B cell (primary cell): Measurements from ENCODE around the gene ODC1. TPM values are rescaled to one million over a fixed set of nuclear protein-coding genes. Genes with fewer than 3 reads are reported as not detected.

Experiments used
- ATAC-seq: fragments of 200-7000 bp; cut with Tn5 transposase; one replicate; pipeline ENCODE4 v1.10.0; 2021; ENCODE audit warnings: low read depth, mild to moderate bottlenecking, moderate number of reproducible peaks, moderate library complexity
- CTCF ChIA-PET: fragments of 350-600 bp; sonication (Branson Sonifier 250); formaldehyde crosslinking; loops from one replicate; lab custom pipeline; 2021; ENCODE audit warnings: antibody characterized with exemption, inconsistent platforms; lab: Charles Lee
- POLR2A ChIA-PET: fragments of 350-600 bp; sonication (Branson Sonifier 250); formaldehyde crosslinking; loops from one replicate; lab custom pipeline; 2021; ENCODE audit warnings: antibody characterized with exemption; lab: Charles Lee
- DNase-seq: peaks from one replicate; pipeline ENCODE4 v3.0.0; 2013
- H2AFZ ChIP-seq: 2 replicates; pipeline ENCODE4 v1.6.1; 2012; ENCODE audit warnings: mild to moderate bottlenecking, low read depth, low read length; ENCODE audit not compliant: insufficient read depth, poor library complexity, severe bottlenecking
- H3K27ac ChIP-seq, 2 donors: 1 replicate in 1 of 2; 2 replicates in 1 of 2; pipeline ENCODE4 v1.5.1; 2012 to 2013; ENCODE audit warnings: low read length in 2 of 2, mild to moderate bottlenecking in 2 of 2, moderate library complexity in 1 of 2
- H3K27me3 ChIP-seq, 4 experiments: fragments of 200-600 bp in 1 of 4; sonication (generic) in 1 of 4; replicated peaks in 1 of 4; 1 replicate in 2 of 4; 2 replicates in 2 of 4; pipeline versions ENCODE4 v1.6.1 to v1.7.0; 2013 to 2016; ENCODE audit warnings: low read length in 3 of 4, mild to moderate bottlenecking in 2 of 4, mixed read lengths in 1 of 4, moderate library complexity in 1 of 4; ENCODE audit not compliant: insufficient read depth in 4 of 4, control insufficient read depth in 3 of 4; ENCODE audit errors: control extremely low read depth in 1 of 4
- H3K36me3 ChIP-seq, 2 experiments: replicated peaks in 1 of 2; 1 replicate in 1 of 2; 2 replicates in 1 of 2; pipeline versions ENCODE4 v1.6.1 to v1.7.1; 2013; ENCODE audit warnings: low read length in 1 of 2; ENCODE audit not compliant: insufficient read depth in 2 of 2, control insufficient read depth in 1 of 2; ENCODE audit errors: control extremely low read depth in 1 of 2, extremely low read depth in 1 of 2
- H3K4me1 ChIP-seq, 2 donors: fragments of 200-600 bp in 1 of 2; sonication (generic) in 1 of 2; 1 replicate in 1 of 2; 2 replicates in 1 of 2; pipeline versions ENCODE4 v1.5.1 to v1.6.1; 2013 to 2017; ENCODE audit warnings: low read length in 2 of 2; ENCODE audit not compliant: control insufficient read depth in 2 of 2, insufficient read depth in 2 of 2
- H3K4me2 ChIP-seq: replicated peaks from 2 replicates; pipeline ENCODE3; 2012; ENCODE audit warnings: mild to moderate bottlenecking, low read depth, low read length; ENCODE audit not compliant: poor library complexity, severe bottlenecking
- H3K4me3 ChIP-seq, 5 experiments: fragments of 200-600 bp in 1 of 5; sonication (generic) in 1 of 5; 1 replicate in 3 of 5; 2 replicates in 2 of 5; pipeline versions ENCODE4 v1.5.1 to v1.7.0; 2011 to 2016; ENCODE audit warnings: low read length in 4 of 5, mild to moderate bottlenecking in 4 of 5, low read depth in 2 of 5, control low read depth in 1 of 5, moderate library complexity in 1 of 5; ENCODE audit not compliant: insufficient read depth in 1 of 5; ENCODE audit errors: control extremely low read depth in 1 of 5, extremely low read depth in 1 of 5
- H3K79me2 ChIP-seq: fragments of 200-600 bp; sonication (generic); one replicate; pipeline ENCODE4 v1.6.0; 2016; ENCODE audit warnings: low read length; ENCODE audit not compliant: control insufficient read depth, insufficient read depth
- H3K9ac ChIP-seq: fragments of 200-600 bp; sonication (generic); 2 replicates; pipeline ENCODE4 v1.6.1; 2017; ENCODE audit warnings: mild to moderate bottlenecking, low read length, moderate library complexity
- H3K9me3 ChIP-seq, 3 donors: one replicate each; pipeline versions ENCODE4 v1.6.1 to v1.7.1; 2013; ENCODE audit warnings: low read length in 2 of 3; ENCODE audit not compliant: control insufficient read depth in 2 of 3, insufficient read depth in 1 of 3; ENCODE audit errors: control extremely low read depth in 1 of 3
- H4K20me1 ChIP-seq: 2 replicates; pipeline ENCODE4 v1.6.0; 2012; ENCODE audit warnings: mild to moderate bottlenecking, low read length; ENCODE audit not compliant: insufficient read depth, control insufficient read depth, poor library complexity, severe bottlenecking
- H3K27ac Mint-ChIP-seq: one replicate; pipeline ENCODE4 v1.8.0; 2021; ENCODE audit warnings: mixed read lengths
- H3K27me3 Mint-ChIP-seq: one replicate; pipeline ENCODE4 v1.8.0; 2021; ENCODE audit warnings: mixed read lengths
- H3K4me1 Mint-ChIP-seq: one replicate; pipeline ENCODE4 v1.8.0; 2021; ENCODE audit warnings: mixed read lengths
- H3K4me3 Mint-ChIP-seq: one replicate; pipeline ENCODE4 v1.8.0; 2021; ENCODE audit warnings: mixed read lengths
- H3K9me3 Mint-ChIP-seq: one replicate; pipeline ENCODE4 v1.8.0; 2022; ENCODE audit warnings: mixed read lengths; ENCODE audit not compliant: insufficient read depth
- EZH2 ChIP-seq: IDR thresholded peaks from 2 replicates; pipeline ENCODE4 v1.6.1; 2012; ENCODE audit warnings: borderline replicate concordance, low read depth, mild to moderate bottlenecking, moderate library complexity, low read length; ENCODE audit not compliant: insufficient read depth, poor library complexity, severe bottlenecking
- WGBS: methylation state at CpG from one replicate; pipeline ENCODE4 v1.1.5; 2013; ENCODE audit warnings: missing lambda C conversion rate; ENCODE audit not compliant: insufficient coverage; 5-methylcytosine and 5-hydroxymethylcytosine counted together
- intact Hi-C: fragments of 100-400 bp; cut with micrococcal nuclease; formaldehyde crosslinking; loops from one replicate; pipeline ENCODE4 v1.10.0; 2022
- polyA plus RNA-seq: library from polyadenylated mRNA; depleted of rRNA; stranded (reverse); fragments of >200 nt; gene quantifications from 2 replicates; pipeline ENCODE4 v1.2.3, GENCODE V29; 2012
- total RNA-seq, 2 donors: library from RNA; stranded (reverse); fragments of 120-200 nt in 1 of 2; gene quantifications; 1 replicate in 1 of 2; 2 replicates in 1 of 2; pipeline versions ENCODE4 v1.2.3 to v1.2.4, GENCODE V29; 2013 to 2022
- TF ChIP-seq, protein P1 (sequence below): fragments of 200-600 bp; IDR thresholded peaks from one replicate; pipeline ENCODE4 v1.8.0; 2022; ENCODE audit warnings: antibody characterized with exemption, mild to moderate bottlenecking

The ODC1 gene
- total and polyA plus RNA-seq, 2 donors (not counting 1 experiment from before 2014, with no cell fraction given), result 88.7 to 171 TPM

DNA sequence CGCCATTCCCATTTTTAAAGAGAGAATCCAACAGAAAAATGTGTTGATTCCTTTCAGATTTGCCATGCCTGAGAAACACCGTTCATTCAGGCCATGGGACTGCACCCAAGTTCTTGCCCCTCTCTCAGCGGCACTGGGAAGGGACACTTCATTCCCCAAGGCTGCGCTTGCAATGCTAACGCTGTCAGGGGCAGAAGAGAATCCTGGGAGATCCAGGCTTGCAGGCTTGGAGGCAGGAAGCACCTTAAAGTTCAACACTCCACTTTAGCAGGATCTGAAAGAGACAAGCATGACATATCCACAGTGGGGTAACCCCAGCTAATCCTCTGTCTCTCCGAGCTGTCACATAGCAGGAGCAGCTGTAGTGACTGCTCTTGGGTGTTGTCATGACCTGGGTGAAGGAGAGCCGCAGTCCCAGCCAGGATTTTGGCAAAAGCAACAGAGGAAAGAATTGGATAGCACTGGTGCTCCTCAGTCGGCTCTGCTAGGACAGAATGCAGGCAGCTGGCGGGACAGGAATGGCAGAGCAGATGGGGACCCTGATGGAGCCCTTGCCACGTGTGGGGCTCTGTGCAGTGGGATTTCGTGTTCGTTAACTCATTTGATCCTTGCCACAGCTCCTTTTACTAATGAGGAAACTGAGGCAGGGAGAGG lies 22.0 kb upstream of the ODC1 start:
- peaks cover 2% of the 10 kb centered on the region for H3K27me3 Mint-ChIP-seq
- H3K4me1 ChIP-seq, result no peaks in the 10 kb centered on the region
- ChIA-PET CTCF (no interaction called here), POLR2A (no interaction called here)
- H3K9me3 Mint-ChIP-seq, result no peaks in the 10 kb centered on the region
- H3K9me3 ChIP-seq, result no peaks in the 10 kb centered on the region
- no peak for DNase-seq
- no peak overlapping the region for H3K9ac ChIP-seq
- H3K36me3 ChIP-seq, result no peaks in the 10 kb centered on the region
- H3K4me1 Mint-ChIP-seq, result no peaks in the 10 kb centered on the region
- intact Hi-C loops, result no loop called here
- no peak for ATAC-seq
- TF ChIP-seq EZH2, result no peak
- TF ChIP-seq, protein P1, sequence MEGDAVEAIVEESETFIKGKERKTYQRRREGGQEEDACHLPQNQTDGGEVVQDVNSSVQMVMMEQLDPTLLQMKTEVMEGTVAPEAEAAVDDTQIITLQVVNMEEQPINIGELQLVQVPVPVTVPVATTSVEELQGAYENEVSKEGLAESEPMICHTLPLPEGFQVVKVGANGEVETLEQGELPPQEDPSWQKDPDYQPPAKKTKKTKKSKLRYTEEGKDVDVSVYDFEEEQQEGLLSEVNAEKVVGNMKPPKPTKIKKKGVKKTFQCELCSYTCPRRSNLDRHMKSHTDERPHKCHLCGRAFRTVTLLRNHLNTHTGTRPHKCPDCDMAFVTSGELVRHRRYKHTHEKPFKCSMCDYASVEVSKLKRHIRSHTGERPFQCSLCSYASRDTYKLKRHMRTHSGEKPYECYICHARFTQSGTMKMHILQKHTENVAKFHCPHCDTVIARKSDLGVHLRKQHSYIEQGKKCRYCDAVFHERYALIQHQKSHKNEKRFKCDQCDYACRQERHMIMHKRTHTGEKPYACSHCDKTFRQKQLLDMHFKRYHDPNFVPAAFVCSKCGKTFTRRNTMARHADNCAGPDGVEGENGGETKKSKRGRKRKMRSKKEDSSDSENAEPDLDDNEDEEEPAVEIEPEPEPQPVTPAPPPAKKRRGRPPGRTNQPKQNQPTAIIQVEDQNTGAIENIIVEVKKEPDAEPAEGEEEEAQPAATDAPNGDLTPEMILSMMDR, result no peak
- H3K4me3 ChIP-seq, result no peak overlapping the region
- H3K4me2 ChIP-seq, result no peak overlapping the region
- no peaks in the 10 kb centered on the region for H3K79me2 ChIP-seq
- no peak overlapping the region for H3K27ac Mint-ChIP-seq
- no peak overlapping the region for H3K4me3 Mint-ChIP-seq
- H4K20me1 ChIP-seq, result no peaks in the 10 kb centered on the region
- no peak overlapping the region for H2AFZ ChIP-seq
- H3K27me3 ChIP-seq, result peaks cover 0 to 3% (median 0%) of the 10 kb centered on the region in 4 experiments
- H3K27ac ChIP-seq, result no peak overlapping the region
- WGBS, result 88% methylated on average over 10 of the region's 12 CpGs

DNA sequence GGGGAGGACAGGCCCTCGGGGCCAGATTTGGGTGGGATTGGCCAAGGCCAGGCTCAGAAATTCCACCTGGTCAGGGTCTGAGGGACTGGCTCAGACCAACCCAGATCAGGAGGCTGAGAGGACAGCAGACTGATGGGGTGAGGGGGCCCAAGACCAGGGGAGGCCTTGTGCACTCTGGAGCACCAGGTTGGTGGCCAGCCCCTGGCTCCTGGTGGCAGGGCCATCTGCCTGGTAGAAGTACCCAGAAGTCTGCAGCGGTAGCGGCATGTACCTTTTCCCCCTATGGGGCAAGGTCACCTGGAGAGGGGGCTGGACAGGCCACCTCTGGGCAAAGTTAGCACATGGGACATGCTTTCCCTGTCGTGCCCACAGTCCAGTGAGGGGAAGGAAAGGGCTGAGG lies 21.2 kb upstream of the ODC1 start:
- ChIA-PET POLR2A (no interaction called here), CTCF (no interaction called here)
- Histone ChIP-seq H2AFZ (no peak overlapping the region), H3K36me3 (no peaks in the 10 kb centered on the region), H3K79me2 (no peaks in the 10 kb centered on the region), H4K20me1 (no peaks in the 10 kb centered on the region), H3K9ac (no peak overlapping the region), H3K27ac (no peak overlapping the region), H3K9me3 (no peaks in the 10 kb centered on the region), H3K4me1 (no peaks in the 10 kb centered on the region), H3K27me3 (peaks cover 0 to 3% (median 0%) of the 10 kb centered on the region in 4 experiments), H3K4me2 (no peak overlapping the region), H3K4me3 (no peak overlapping the region)
- no peak overlapping the region for H3K27ac Mint-ChIP-seq
- ATAC-seq (no peak), DNase-seq (no peak)
- WGBS, result 88% methylated on average over 4 of the region's 4 CpGs
- intact Hi-C loops, result no loop called here
- peaks cover 2% of the 10 kb centered on the region for H3K27me3 Mint-ChIP-seq
- H3K4me3 Mint-ChIP-seq, result no peak overlapping the region
- no peaks in the 10 kb centered on the region for H3K4me1 Mint-ChIP-seq
- H3K9me3 Mint-ChIP-seq, result no peaks in the 10 kb centered on the region
- no peak for TF ChIP-seq EZH2
- TF ChIP-seq, protein P1, result no peak
